Measurements from ENCODE around the gene TUSC2.

TUSC2 gene

DNA sequence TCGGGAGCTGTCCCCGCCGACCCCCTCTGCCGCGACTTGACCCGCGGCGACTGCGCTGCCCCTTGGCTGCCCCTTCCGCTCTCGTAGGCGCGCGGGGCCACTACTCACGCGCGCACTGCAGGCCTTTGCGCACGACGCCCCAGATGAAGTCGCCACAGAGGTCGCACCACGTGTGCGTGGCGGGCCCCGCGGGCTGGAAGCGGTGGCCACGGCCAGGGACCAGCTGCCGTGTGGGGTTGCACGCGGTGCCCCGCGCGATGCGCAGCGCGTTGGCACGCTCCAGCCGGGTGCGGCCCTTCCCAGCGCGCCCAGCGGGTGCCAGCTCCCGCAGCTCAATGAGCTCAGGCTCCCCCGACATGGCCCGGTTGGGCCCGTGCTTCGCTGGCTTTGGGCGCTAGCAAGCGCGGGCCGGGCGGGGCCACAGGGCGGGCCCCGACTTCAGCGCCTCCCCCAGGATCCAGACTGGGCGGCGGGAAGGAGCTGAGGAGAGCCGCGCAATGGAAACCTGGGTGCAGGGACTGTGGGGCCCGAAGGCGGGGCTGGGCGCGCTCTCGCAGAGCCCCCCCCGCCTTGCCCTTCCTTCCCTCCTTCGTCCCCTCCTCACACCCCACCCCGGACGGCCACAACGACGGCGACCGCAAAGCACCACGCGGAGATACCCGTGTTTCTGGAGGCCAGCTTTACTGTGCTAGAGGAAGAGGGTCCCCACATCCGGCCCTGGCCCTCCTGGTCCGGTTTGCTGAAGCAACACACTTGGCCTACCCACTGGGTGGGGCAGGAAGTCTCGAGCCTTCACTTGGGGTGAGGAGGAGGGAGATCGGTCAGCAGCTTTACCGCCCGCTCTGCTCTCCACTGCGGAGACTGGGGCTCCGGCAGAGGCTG, 12.7 kb upstream of the TUSC2 start, which contains the start of gene RASSF1:
RASSF1 (minus strand) TSS at position 389 of the 882 bp plus-strand sequence; CDS start at position 358, 31 bp downstream.
- no peak within 1 kb of the TSS for H2AFZ ChIP-seq (ENCODE audit: low read depth, low read length)

DNA sequence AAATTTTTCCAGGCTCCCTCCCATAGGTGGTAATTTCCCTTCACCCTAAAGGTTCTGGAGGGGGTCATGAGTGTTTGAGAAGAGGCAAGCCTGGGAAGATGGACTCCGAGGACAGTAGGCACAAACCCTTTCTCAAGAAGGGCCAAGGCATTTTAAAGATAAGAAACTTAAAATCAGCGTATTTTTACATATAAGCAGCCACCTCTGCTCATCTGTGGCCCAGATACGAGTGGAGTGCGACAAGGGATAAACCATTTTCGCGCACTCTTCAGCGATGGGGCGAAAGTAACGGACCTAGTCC, 12.1 kb upstream of the TUSC2 start:
- H3K4me3 ChIP-seq (ENCODE audit: low read length) = no peak overlapping the region
- no peaks in the 10 kb centered on the region for H3K9me3 ChIP-seq (ENCODE audit: insufficient read depth, low read length)
- H3K79me2 ChIP-seq (ENCODE audit: low read length) = peaks cover 31% of the 10 kb centered on the region
- peaks cover 11% of the 10 kb centered on the region for H3K36me3 ChIP-seq (replicated peaks; ENCODE audit: low read depth, low read length)
- H3K4me1 ChIP-seq (ENCODE audit: low read length) = peaks cover 18% of the 10 kb centered on the region
- H2AFZ ChIP-seq (ENCODE audit: low read depth, low read length) = no peak overlapping the region
- no peaks in the 10 kb centered on the region for H3K27me3 ChIP-seq (ENCODE audit: low read depth, low read length)
- no peak overlapping the region for H3K27ac ChIP-seq (ENCODE audit: low read length)
- H3K9ac ChIP-seq (ENCODE audit: low read length) = no peak overlapping the region
- H3K4me2 ChIP-seq (ENCODE audit: low read length) = no peak overlapping the region
- no peaks in the 10 kb centered on the region for H4K20me1 ChIP-seq (ENCODE audit: insufficient read depth, low read length)
- TF ChIP-seq EZH2phosphoT487 (IDR thresholded peaks at IDR 0.05; ENCODE audit: low read depth) = no peak
- TF ChIP-seq, protein P1, sequence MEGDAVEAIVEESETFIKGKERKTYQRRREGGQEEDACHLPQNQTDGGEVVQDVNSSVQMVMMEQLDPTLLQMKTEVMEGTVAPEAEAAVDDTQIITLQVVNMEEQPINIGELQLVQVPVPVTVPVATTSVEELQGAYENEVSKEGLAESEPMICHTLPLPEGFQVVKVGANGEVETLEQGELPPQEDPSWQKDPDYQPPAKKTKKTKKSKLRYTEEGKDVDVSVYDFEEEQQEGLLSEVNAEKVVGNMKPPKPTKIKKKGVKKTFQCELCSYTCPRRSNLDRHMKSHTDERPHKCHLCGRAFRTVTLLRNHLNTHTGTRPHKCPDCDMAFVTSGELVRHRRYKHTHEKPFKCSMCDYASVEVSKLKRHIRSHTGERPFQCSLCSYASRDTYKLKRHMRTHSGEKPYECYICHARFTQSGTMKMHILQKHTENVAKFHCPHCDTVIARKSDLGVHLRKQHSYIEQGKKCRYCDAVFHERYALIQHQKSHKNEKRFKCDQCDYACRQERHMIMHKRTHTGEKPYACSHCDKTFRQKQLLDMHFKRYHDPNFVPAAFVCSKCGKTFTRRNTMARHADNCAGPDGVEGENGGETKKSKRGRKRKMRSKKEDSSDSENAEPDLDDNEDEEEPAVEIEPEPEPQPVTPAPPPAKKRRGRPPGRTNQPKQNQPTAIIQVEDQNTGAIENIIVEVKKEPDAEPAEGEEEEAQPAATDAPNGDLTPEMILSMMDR (IDR thresholded peaks at IDR 0.05; ENCODE audit: low read depth, low read length) = no peak

More for the DNA sequence above, 12.7 kb upstream of the TUSC2 start, which contains the start of gene RASSF1:
- Histone ChIP-seq H3K4me3 (ENCODE audit: low read length) (no peak within 1 kb of the TSS), H3K36me3 (replicated peaks; ENCODE audit: low read depth, low read length) (peaks cover 13% of the 10 kb centered on the region), H3K27ac (ENCODE audit: low read length) (no peak within 1 kb of the TSS), H3K9ac (ENCODE audit: low read length) (no peak within 1 kb of the TSS), H3K4me1 (ENCODE audit: low read length) (peaks cover 14% of the 10 kb centered on the region), H3K9me3 (ENCODE audit: insufficient read depth, low read length) (no peaks in the 10 kb centered on the region), H3K79me2 (ENCODE audit: low read length) (peaks cover 25% of the 10 kb centered on the region), H4K20me1 (ENCODE audit: insufficient read depth, low read length) (no peaks in the 10 kb centered on the region), H3K4me2 (ENCODE audit: low read length) (no peak within 1 kb of the TSS), H3K27me3 (ENCODE audit: low read depth, low read length) (no peaks in the 10 kb centered on the region)
- TF ChIP-seq, protein P1 (IDR thresholded peaks at IDR 0.05; ENCODE audit: low read depth, low read length) = no peak
- no peak for TF ChIP-seq EZH2phosphoT487 (IDR thresholded peaks at IDR 0.05; ENCODE audit: low read depth)

GRCh38 chr3:50339485-50340146, 11.6 kb upstream of the TUSC2 start:
- Histone ChIP-seq H3K4me3 (ENCODE audit: low read length) (no peak overlapping the region), H3K79me2 (ENCODE audit: low read length) (peaks cover 36% of the 10 kb centered on the region), H3K4me1 (ENCODE audit: low read length) (peaks cover 18% of the 10 kb centered on the region)

More at GRCh38 chr3:50339485-50340146, 11.6 kb upstream of the TUSC2 start:
- Histone ChIP-seq H3K9me3 (ENCODE audit: insufficient read depth, low read length) (no peaks in the 10 kb centered on the region), H3K4me2 (ENCODE audit: low read length) (no peak overlapping the region), H2AFZ (ENCODE audit: low read depth, low read length) (no peak overlapping the region), H3K9ac (ENCODE audit: low read length) (no peak overlapping the region), H3K36me3 (replicated peaks; ENCODE audit: low read depth, low read length) (peaks cover 12% of the 10 kb centered on the region), H4K20me1 (ENCODE audit: insufficient read depth, low read length) (peaks cover 1% of the 10 kb centered on the region; the same call in 1 of the 2 replicates), H3K27ac (ENCODE audit: low read length) (no peak overlapping the region), H3K27me3 (ENCODE audit: low read depth, low read length) (no peaks in the 10 kb centered on the region)
- TF ChIP-seq, protein P1 (IDR thresholded peaks at IDR 0.05; ENCODE audit: low read depth, low read length) = no peak
- no peak for TF ChIP-seq EZH2phosphoT487 (IDR thresholded peaks at IDR 0.05; ENCODE audit: low read depth)

All from OCI-LY3 (cell line).